Measurements from ENCODE around the gene KLHL6.
A peak's percentile ranks its signal among the peaks of the same experiment; 100 is the strongest.

KLHL6 gene

DNA sequence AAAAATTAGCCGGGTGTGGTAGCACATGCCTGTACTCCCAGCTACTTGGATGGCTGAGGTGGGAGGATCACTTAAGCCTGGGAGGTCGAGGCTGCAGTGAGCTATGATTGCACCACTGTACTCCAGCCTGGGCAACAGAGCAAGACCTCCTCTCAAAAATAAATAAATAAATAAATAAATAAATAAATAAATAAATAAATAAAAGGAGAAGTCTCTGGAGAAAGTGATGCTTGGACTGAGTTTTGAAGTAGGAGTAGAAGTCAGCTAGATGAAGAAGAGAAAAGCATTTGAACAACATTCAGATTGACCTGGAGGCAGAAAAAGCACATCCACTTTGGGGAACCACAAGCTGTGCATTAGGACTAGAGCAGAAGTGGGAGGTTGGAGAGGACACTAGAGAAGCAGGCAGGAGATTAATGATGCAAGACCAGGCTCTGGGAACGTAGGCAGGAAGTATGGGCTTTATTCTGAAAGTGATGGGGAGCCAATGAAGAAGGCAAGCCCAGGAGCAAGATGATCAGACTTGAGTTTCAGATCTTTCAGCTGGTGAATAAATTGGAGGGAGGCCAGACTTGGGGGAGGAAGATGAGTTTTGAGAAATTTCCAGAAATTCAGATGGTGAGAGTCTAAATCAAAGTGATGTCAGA, 48.7 kb downstream of the KLHL6 start:
- peak in 1 of 56 donors; percentile 21 for DNase-seq

DNA sequence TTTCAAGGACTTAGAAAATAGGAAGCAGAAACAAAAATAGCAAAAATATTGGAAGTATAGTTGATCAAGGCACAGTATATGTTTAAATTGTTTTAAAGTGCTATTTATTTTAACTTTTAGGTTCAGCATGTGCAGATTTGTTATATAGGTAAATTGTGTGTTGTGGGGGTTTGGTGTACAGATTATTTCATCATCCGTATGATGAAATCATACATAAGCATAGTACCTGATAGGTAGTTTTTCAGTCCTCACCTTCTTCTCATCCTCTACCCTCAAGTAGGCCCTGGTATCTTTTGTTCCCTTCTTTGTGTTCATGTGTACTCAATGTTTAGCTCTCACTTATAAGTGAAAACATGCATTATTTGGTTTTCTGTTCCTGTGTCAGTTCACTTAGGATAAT, 50.9 kb downstream of the KLHL6 start:
- DNase-seq, result no peak

DNA sequence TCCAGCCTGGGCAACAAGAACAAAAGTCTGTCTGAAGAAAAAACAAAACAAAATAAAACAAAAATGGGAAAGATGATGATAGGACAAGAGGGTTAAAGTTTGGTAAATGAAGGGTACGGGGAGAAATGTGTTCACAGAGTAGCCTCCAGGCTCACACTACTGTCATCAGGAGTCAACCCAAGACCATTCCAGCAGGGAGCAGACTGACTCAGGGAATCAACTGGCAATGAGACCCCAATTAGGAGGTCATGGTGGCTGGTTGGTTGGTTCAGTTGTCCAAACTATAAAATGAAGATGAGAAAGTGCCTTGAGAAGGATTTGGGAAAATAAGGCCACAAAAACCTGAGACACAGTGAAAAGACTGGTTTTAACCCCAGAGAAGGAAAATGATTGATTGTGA, 51.8 kb downstream of the KLHL6 start:
- DNase-seq, result no peak

DNA sequence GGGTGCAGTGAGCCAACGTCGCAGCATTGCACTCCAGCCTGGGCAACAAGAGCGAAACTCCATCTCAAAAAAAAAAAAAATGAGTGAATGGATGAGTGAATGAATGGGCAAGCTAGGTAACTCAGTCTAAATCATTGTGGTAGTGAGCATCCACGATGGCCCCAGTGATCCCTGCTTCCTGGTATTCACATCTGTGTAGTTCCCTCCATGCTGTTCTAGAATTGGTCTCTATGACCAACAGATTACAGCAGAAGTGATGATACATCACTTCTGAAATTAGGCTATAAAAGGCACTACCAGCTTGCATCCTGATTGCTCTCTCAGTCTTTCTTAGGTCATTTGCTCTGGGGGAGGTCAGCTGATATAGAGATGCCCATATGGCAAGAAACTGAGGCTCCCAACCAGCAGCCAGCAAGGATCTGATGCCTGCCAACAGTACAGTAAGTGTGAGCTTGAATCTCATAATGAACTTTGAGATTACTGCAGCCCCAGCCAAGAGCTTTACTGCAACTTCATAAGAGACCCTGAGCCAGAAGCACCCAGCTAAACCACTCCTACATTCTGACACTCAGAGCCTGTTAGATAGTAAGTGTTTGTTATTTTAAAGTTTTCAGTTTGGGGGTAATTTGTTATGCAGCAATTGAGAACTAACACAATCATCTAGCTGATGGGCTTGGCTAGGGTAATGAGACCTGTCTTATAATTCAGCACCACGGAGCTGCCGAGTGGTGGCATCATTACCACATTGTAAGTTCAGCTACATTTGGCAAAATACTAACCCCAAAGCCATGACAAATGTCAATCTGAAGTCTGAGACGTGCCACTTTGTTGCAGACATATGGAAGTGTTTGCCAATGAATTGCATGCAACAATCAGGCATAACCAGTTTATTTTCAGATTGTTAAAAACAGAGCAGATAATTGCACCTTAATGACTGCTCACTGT, 53.0 kb downstream of the KLHL6 start:
- DNase-seq, result peak in 26 of 56 donors; percentile 6 to 81 (median 31)

DNA sequence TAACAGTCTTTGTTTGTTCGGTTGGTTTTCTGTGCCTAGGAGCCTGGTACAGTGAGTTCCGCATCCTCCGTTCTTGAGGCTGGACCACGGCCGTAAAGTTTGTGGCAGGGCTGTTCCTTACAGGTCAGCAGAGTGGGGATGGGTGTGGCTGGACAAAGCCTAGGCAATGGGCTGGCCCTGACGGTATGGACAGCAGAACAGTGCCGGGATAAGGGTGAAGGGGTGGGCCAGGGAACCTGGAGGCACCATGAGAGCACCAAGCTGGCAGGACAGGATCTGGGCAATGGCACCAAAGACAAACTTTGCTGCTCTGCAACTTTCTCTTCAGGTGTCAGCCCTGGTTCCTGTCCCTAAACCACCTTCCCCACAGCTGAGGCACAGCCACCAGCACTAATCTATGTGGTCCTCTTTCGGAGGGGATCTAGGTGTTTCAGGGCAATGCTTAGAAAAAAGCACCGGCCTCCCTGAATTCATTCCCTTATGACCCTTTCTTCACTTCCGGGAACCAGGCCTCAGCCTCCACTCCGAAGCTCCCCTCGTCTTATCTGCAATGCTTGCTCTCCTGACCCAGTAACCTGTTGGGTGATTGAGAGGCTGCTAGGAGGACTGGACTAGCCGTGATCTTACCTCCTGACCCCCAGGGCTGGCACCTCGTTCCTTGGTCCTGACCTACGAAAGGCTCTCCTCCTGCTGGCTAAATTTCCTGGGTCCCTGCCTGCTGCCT, 54.4 kb downstream of the KLHL6 start:
- no peak for DNase-seq

DNA sequence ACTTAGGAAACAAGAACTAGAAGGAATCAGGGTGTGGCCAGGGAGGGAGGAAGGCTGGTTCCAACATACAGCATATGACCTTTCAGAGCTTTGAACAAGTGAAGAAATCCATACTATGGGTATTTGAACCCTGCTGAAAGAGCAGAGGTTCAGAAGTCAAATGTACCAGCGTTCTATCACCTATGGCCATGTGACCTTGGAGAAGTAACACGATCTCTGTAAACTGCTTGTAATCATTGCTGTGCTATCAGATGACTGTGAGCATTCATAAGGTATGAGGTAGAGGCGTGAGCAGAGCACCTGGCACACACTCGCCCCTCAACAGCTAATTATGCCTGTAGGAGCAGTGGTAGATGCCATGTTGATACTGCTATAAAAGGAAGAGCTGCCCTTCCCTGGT, 55.2 kb downstream of the KLHL6 start:
- no peak for DNase-seq

DNA sequence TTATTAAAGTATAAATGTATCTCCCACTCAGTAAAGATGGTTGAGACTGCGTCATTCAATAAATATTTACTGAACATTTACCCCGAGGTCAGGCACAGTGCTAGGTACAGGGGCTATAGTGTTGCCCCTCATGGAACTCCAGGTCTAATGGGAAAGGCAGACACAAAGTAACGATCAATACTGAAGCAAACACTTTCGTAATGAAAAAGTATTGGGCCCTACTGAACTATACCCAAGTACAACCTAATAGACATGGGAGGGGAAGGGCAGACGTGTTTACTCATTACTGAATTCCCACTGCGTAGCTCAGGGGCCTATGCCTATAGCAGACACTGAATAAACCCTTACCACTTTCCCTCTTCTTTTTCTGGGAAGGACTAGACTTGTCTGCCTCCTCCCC, 56.9 kb downstream of the KLHL6 start:
- no peak for DNase-seq

DNA sequence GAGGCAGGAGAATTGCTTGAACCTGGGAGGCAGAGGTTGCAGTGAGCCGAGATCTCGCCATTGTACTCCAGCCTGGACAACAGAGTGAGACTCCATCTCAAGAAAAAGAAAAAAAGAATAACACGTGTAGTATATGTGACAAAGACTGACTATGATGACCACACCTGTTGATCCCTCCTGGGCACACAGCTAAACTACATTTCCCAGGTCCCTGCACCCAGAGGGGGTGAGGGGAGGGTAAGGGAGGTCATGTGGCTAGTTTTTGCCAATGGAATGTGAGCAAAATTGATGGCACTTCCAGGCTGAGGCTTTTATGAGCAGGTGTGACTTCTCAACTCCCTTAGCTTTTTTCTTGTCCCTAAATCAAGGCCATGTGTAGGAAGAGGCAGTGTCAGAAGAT, 58.2 kb downstream of the KLHL6 start:
- no peak for DNase-seq

DNA sequence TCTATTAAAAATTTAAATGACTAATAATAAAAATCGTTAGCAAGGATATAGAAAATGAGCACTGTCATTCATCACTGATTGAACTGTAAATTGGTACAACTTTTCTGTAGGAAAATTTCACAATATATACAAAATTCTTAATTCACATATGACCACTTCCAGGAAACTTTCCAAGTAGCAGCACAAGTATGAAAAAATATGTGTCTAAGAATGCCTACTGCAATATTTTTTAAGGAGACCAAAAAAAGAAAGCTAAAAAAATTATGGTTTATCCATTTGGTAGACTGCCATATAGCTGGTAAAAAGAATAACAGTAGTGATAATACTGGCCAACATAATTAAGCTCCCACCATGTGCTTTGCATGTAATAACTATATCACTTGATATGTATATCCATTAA, 59.2 kb downstream of the KLHL6 start:
- DNase-seq, result no peak

DNA sequence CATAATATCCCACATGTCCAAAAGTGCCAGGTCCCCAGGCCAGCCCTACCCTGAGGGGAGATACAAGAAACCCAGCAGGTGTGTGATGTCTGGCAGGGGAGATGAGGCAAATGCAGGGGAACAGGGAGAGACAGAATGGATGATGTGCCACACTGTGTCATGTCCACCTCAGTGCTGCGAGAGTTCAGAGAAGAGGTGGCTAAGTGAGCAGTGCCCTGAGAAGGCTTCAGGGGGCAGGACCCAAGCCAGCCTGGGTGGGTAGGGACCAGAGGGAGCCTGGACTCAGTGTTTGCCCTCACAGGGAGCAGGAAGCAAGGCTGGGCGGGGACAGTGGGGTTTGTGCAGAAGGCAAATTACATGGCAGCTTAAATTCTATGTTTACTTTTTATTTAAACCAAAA, 61.2 kb downstream of the KLHL6 start:
- DNase-seq, result no peak

DNA sequence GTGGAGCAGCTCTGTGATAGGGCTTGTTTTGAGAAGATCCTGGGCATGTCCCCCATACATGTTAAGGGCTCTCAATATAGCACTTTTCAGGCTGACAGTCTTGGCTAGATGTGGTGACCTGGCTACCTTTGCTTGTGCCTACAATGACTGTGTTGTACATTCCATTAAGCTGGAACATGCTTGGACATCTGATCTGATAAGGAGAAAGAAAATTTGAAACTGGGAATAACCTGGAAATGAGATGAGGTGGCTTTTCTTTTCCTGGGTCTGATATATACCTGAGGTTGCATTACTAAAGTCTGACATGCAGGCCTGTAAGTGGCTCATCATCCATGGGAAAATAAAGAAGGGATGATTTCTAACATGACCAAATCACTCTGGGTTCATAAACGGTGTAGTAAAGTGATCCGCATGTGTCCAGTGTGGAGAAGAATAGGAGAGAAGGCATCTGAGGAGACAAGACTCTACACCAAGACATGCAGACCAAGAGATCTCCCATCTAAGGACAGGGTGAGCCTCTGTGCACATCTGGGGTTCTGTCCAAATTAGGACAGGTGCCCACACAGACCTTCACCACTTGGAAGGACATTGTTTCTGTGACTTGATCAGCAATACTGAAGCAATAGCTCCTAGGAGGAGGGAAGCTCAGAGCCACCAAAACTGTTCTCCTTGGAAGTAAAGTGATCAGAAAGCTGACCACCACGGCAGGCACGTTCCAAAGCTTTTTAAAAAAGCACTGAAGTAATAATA, 62.0 kb downstream of the KLHL6 start:
- no peak for DNase-seq

DNA sequence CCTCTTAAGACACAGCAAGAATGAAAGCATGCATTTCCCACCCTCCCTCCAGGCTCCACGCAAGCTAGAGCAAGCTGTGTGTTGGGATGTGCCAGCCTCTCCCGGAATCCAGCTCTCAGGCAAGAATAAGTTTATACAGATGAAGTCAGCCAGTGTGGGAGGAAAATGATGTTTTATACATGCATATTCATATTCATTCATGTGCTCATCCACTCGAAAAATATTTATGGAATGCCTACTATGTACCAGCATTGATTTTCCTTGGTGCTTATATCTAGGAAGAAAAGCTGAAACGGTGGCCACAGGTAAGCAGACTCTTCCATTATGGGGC, 62.7 kb downstream of the KLHL6 start:
- DNase-seq, result no peak

DNA sequence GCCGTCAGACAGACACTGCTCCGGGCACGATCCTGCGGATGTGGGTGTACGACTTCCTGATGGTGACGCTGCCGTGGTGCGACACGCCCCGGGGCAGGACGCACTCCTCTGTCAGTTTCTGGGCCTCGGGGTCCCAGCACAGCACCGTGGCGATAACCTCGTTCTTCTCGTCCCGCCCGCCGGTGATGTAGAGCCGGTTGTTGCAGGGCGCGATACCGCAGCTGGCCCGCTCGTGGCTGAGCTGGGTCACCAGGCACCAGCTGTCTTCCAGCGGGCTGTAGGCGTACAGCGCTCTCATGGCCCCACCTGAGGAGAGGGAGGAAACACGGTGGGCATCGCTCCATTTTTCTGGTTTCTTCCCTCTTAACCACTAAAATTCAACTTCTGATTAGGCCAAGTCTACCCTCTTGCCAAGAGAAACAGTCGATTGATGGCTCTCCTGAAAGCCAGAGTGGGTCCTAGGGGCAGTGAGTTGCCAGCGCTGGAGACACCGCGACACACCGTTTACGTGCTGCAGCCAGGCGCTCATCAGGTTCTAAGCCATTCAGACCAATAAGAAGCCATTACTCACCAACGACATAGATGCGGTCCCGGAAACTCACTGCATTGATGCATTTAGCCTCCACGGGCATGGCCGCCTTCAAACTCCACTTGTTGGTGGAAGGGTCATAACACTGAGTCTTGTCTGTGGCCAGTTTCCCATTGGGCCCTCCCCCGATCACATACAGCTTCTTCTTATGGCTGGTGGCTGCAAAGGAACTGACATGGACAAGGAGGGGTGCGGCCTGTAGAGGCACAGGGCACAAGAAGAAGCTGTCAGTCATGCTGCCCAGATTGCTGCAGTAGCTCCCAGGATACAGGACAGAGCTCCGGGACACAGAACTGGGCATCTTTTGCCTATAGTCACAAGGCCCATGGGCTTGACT, 63.3 kb downstream of the KLHL6 start:
- DNase-seq, result no peak

DNA sequence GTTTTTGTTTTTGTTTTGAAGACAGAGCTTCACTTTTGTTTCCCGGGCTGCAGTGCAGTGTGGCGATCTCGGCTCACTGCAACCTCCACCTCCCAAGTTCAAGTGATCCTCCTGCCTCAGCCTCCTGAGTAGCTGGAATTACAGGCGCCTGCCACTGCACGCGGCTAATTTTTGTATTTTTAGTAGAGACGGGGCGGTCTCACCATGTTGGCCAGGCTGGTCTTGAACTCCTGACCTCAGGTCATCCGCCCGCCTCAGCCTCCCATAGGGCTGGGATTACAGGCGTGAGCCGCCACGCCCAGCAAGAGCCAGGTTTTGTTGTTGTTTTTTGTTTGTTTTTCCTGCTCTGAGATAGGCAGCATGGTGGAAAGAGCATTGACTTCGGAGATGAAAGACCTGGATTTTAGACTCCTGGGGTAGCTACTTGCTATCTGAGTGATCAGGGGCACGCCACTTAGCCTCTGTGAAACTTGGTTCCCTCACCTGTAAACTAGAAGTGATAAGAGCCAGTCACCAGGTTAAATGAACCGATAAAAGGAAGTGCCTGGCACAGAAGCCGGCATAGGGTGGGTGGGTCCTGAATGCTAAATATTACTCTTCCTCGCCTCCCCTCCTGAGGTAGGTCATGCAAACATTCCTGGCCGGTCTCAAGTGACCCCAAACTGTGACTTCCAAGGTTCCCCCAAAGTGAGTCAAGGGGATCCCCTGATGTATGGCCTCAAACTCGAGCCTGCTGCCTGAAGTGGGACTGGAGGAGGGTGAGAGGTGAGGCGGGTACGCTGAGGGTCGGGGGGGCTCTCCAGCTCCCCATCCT, 64.2 kb downstream of the KLHL6 start:
- no peak for DNase-seq

DNA sequence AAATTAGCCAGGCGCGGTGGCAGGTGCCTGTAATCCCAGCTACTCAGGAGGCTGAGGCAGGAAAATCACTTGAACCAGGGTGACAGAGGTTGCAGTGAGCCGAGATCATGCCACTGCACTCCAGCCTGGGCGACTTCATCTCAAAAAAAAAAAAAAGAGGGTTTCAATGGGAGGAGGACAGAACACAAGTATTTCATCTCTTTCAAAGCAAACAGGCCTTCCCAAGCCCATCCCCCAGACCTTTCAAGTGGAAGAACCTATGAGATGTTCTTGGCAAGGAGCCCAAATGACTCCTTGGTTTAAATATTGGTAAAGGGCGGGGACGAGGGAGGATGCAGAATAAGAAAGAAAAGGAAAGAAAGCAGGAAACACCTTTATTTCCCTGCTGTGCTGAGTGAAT, 64.9 kb downstream of the KLHL6 start:
- DNase-seq, result no peak

DNA sequence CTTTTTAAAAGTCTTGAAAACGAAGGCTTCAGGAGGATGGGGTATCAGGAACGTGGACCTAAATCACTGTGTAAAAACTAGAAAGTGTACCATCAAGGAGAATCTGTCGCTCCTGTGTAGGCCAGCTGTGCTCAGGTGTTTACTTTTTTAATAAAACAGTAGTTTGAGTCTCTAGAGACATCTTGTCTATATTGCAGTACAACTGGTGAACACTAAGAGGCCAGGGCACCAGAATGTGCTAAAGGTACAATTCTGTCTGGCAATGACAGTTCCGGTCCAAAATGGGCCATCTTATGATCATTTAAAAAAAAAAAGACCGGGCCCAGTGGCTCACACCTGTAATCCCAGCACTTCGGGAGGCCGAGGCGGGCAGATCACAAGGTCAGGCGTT, 65.3 kb downstream of the KLHL6 start:
- DNase-seq, result no peak

DNA sequence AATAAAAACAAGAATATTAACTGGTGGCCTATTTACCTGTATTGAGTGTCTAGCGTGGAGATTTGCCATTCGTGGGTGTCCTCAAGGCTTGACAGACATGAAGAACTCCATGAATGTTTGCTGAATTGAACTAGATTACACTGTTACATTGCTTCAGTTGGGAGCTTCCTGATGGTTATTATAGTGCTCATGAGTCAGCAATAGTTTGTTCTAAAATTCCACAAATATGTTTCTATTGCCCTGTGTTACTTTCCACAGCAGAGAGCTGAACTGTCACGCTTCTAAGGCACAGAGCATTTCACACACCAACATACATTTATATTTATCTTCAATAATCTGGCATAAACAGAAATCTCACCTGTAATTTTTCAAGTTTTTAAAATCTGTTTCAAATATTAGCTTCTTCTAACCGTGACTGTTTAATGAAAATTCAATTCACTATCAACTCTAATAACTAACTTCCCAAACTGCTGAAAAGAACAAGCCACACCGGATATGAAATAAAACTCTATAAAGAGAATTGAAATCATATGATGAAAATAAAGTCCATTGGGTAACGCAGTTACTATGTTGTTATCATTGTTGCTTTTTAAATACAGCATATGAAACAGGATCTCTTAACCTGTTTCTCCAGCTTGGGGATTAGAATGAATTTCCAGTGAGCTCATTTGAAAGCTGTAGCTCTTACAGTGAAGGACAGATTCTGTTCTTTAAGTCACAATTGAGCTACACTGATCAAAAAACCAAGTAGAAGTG, 65.9 kb downstream of the KLHL6 start:
- DNase-seq, result no peak

DNA sequence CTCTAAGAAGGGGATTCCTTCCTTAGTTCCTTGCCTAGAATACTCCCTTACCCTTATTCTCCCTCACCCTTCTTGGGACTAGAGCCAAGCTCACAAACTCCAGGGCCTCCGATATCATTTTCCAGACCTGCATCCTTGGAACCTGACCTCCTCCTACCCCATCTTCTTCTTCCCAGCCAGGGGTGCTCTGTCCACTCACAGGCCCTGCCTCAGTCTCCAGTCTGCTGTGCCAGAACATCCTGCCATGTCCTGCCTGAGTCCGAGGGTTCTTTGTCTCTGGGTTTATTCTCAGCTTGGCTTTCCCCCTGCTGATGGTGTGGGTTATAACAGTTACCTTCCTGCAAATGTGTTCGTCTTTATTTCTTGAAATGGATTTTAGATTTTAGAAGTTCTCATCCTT, 67.2 kb downstream of the KLHL6 start:
- DNase-seq, result no peak

DNA sequence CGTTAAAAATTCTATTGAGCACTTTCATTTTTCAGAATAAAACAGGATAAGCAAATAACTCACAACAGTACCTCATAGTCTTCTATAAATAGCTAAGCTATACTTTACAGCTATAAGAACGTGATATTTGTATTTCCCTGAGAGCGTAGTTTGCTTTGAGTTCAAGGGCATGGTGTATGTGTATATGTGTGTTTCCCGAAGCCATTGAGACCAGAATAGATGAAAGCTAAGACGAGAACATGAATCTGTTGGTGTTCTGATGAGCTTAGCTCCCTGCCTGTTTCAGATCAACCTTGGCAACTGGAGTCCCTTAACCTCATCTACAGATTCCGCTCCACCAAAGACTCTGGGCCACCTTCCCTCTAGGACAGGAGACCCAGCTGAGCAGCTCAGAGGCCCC, 67.6 kb downstream of the KLHL6 start:
- DNase-seq, result no peak

Data from amygdala (tissue), 56 donors.